IPS-15b (cell line): ENCODE data around the gene CRHR1.

Experiments
- H3K27me3 ChIP-seq: one replicate; pipeline ENCODE4 v1.6.1; 2013; ENCODE audit warnings: low read length; ENCODE audit not compliant: control insufficient read depth, insufficient read depth
- H3K36me3 ChIP-seq: one replicate; pipeline ENCODE4 v1.6.1; 2013; ENCODE audit warnings: low read length; ENCODE audit not compliant: control insufficient read depth, insufficient read depth
- H3K4me1 ChIP-seq: one replicate; pipeline ENCODE4 v1.6.1; 2013; ENCODE audit warnings: mild to moderate bottlenecking, low read length; ENCODE audit not compliant: control insufficient read depth, insufficient read depth
- H3K4me3 ChIP-seq: one replicate; pipeline ENCODE4 v1.5.1; 2013; ENCODE audit warnings: low read depth, low read length
- H3K9ac ChIP-seq: one replicate; pipeline ENCODE4 v1.6.1; 2013; ENCODE audit warnings: low read depth, mild to moderate bottlenecking, low read length
- H3K9me3 ChIP-seq: one replicate; pipeline ENCODE4 v1.6.1; 2013; ENCODE audit warnings: mild to moderate bottlenecking, low read length; ENCODE audit not compliant: control insufficient read depth, insufficient read depth

The CRHR1 gene

GRCh38 chr17:45749831-45750335, 34.2 kb upstream of the CRHR1 start:
- Histone ChIP-seq H3K36me3 (no peaks in the 10 kb centered on the region), H3K4me1 (no peaks in the 10 kb centered on the region), H3K27me3 (peaks cover 46% of the 10 kb centered on the region), H3K9ac (no peak overlapping the region), H3K9me3 (no peaks in the 10 kb centered on the region), H3K4me3 (no peak overlapping the region)

- Histone ChIP-seq H3K9ac (no peak overlapping the region), H3K4me3 (no peak overlapping the region), H3K4me1 (no peaks in the 10 kb centered on the region), H3K9me3 (no peaks in the 10 kb centered on the region), H3K36me3 (no peaks in the 10 kb centered on the region), H3K27me3 (peaks cover 35% of the 10 kb centered on the region)
Observed at GRCh38 chr17:45750779-45751440, 33.2 kb upstream of the CRHR1 start.

- peaks cover 30% of the 10 kb centered on the region for H3K27me3 ChIP-seq
- H3K36me3 ChIP-seq = no peaks in the 10 kb centered on the region
- no peaks in the 10 kb centered on the region for H3K4me1 ChIP-seq
- no peaks in the 10 kb centered on the region for H3K9me3 ChIP-seq
- H3K4me3 ChIP-seq = no peak overlapping the region
- no peak overlapping the region for H3K9ac ChIP-seq
Observed at GRCh38 chr17:45751466-45751865, 32.7 kb upstream of the CRHR1 start.

- Histone ChIP-seq H3K27me3 (peaks cover 26% of the 10 kb centered on the region), H3K9me3 (no peaks in the 10 kb centered on the region), H3K9ac (no peak overlapping the region), H3K36me3 (no peaks in the 10 kb centered on the region), H3K4me3 (no peak overlapping the region), H3K4me1 (no peaks in the 10 kb centered on the region)
Observed at GRCh38 chr17:45752246-45752645, 31.9 kb upstream of the CRHR1 start.

- Histone ChIP-seq H3K27me3 (peaks cover 12% of the 10 kb centered on the region), H3K4me3 (no peak overlapping the region), H3K36me3 (no peaks in the 10 kb centered on the region), H3K9ac (no peak overlapping the region), H3K9me3 (no peaks in the 10 kb centered on the region), H3K4me1 (no peaks in the 10 kb centered on the region)
Observed at GRCh38 chr17:45753645-45754225, 30.4 kb upstream of the CRHR1 start.

- peaks cover 5% of the 10 kb centered on the region for H3K27me3 ChIP-seq
- H3K4me1 ChIP-seq = no peaks in the 10 kb centered on the region
- H3K9me3 ChIP-seq = no peaks in the 10 kb centered on the region
- no peak overlapping the region for H3K9ac ChIP-seq
- no peaks in the 10 kb centered on the region for H3K36me3 ChIP-seq
- no peak overlapping the region for H3K4me3 ChIP-seq
Observed at GRCh38 chr17:45755050-45755449, 29.1 kb upstream of the CRHR1 start.

- Histone ChIP-seq H3K9me3 (no peaks in the 10 kb centered on the region), H3K9ac (no peak overlapping the region), H3K36me3 (no peaks in the 10 kb centered on the region), H3K4me3 (no peak overlapping the region), H3K4me1 (no peaks in the 10 kb centered on the region), H3K27me3 (no peaks in the 10 kb centered on the region)
Observed at GRCh38 chr17:45756266-45756991, 27.7 kb upstream of the CRHR1 start.

GRCh38 chr17:45757431-45758218, 26.5 kb upstream of the CRHR1 start:
- no peaks in the 10 kb centered on the region for H3K27me3 ChIP-seq
- H3K9ac ChIP-seq = no peak overlapping the region
- H3K4me3 ChIP-seq = no peak overlapping the region
- H3K36me3 ChIP-seq = no peaks in the 10 kb centered on the region
- H3K9me3 ChIP-seq = no peaks in the 10 kb centered on the region
- H3K4me1 ChIP-seq = no peaks in the 10 kb centered on the region

GRCh38 chr17:45758544-45758943, 25.6 kb upstream of the CRHR1 start:
- H3K36me3 ChIP-seq = no peaks in the 10 kb centered on the region
- no peak overlapping the region for H3K4me3 ChIP-seq
- no peaks in the 10 kb centered on the region for H3K27me3 ChIP-seq
- no peaks in the 10 kb centered on the region for H3K9me3 ChIP-seq
- no peaks in the 10 kb centered on the region for H3K4me1 ChIP-seq
- no peak overlapping the region for H3K9ac ChIP-seq

GRCh38 chr17:45759761-45760160, 24.4 kb upstream of the CRHR1 start:
- Histone ChIP-seq H3K9ac (no peak overlapping the region), H3K4me1 (no peaks in the 10 kb centered on the region), H3K36me3 (no peaks in the 10 kb centered on the region), H3K4me3 (no peak overlapping the region), H3K27me3 (no peaks in the 10 kb centered on the region), H3K9me3 (no peaks in the 10 kb centered on the region)

- Histone ChIP-seq H3K27me3 (no peaks in the 10 kb centered on the region), H3K4me3 (no peak overlapping the region)
Observed at GRCh38 chr17:45761957-45762565, 22.1 kb upstream of the CRHR1 start.

More at GRCh38 chr17:45761957-45762565, 22.1 kb upstream of the CRHR1 start:
- no peaks in the 10 kb centered on the region for H3K9me3 ChIP-seq
- H3K9ac ChIP-seq = no peak overlapping the region
- H3K4me1 ChIP-seq = no peaks in the 10 kb centered on the region
- no peaks in the 10 kb centered on the region for H3K36me3 ChIP-seq
